Mesendoderm (in vitro differentiated cells): ENCODE measurements around the gene THSD4.

ENCODE experiments used
- DNase-seq: peaks from one replicate; pipeline ENCODE4 v3.0.0; 2013
- H2AK5ac ChIP-seq: 2 replicates; pipeline ENCODE4 v1.6.1; 2013; ENCODE audit warnings: low read length, inconsistent platforms
- H2BK120ac ChIP-seq: 2 replicates; pipeline ENCODE4 v1.6.1; 2013; ENCODE audit warnings: low read depth, mild to moderate bottlenecking, low read length, moderate library complexity, mixed read lengths
- H2BK15ac ChIP-seq: replicated peaks from 2 replicates; pipeline ENCODE4 v1.6.1; 2013; ENCODE audit warnings: low read depth, mild to moderate bottlenecking, moderate library complexity
- H2BK5ac ChIP-seq: 2 replicates; pipeline ENCODE4 v1.6.1; 2013; ENCODE audit warnings: low read length, inconsistent platforms
- H3K18ac ChIP-seq: 2 replicates; pipeline ENCODE4 v1.6.1; 2013; ENCODE audit warnings: mild to moderate bottlenecking, low read length, mixed read lengths
- H3K23ac ChIP-seq: one replicate; pipeline ENCODE4 v1.6.1; 2013; ENCODE audit warnings: low read length
- H3K27ac ChIP-seq: 2 replicates; pipeline ENCODE4 v1.5.1; 2013; ENCODE audit warnings: low read depth, mild to moderate bottlenecking, inconsistent platforms, low read length, moderate library complexity
- H3K27me3 ChIP-seq: 2 replicates; pipeline ENCODE4 v1.6.1; 2013; ENCODE audit warnings: low read length, control low read depth, mild to moderate bottlenecking, inconsistent platforms; ENCODE audit not compliant: insufficient read depth, poor library complexity
- H3K36me3 ChIP-seq: 2 replicates; pipeline ENCODE4 v1.6.1; 2013; ENCODE audit warnings: low read length, inconsistent platforms; ENCODE audit not compliant: control insufficient read depth, insufficient read depth
- H3K4ac ChIP-seq: one replicate; pipeline ENCODE4 v1.6.1; 2013; ENCODE audit warnings: low read depth, mild to moderate bottlenecking, low read length, moderate library complexity
- H3K4me1 ChIP-seq: 2 replicates; pipeline ENCODE4 v1.6.1; 2013; ENCODE audit warnings: low read depth, low read length, inconsistent platforms; ENCODE audit not compliant: control insufficient read depth
- H3K4me2 ChIP-seq: 2 replicates; pipeline ENCODE4 v1.6.1; 2013; ENCODE audit warnings: low read length
- H3K4me3 ChIP-seq: 2 replicates; pipeline ENCODE4 v1.5.1; 2013; ENCODE audit warnings: mild to moderate bottlenecking, low read length
- H3K56ac ChIP-seq: one replicate; pipeline ENCODE4 v1.6.1; 2013; ENCODE audit warnings: low read length
- H3K79me1 ChIP-seq: 2 replicates; pipeline ENCODE4 v1.6.1; 2013; ENCODE audit warnings: low read length, inconsistent platforms
- H3K79me2 ChIP-seq: 2 replicates; pipeline ENCODE4 v1.6.1; 2013; ENCODE audit warnings: mild to moderate bottlenecking, low read length; ENCODE audit not compliant: control insufficient read depth, insufficient read depth
- H3K9ac ChIP-seq: 2 replicates; pipeline ENCODE4 v1.6.1; 2013; ENCODE audit warnings: low read length, inconsistent platforms
- H4K5ac ChIP-seq: one replicate; pipeline ENCODE4 v1.6.1; 2013; ENCODE audit warnings: low read length
- H4K8ac ChIP-seq: one replicate; pipeline ENCODE4 v1.6.1; 2013; ENCODE audit warnings: low read depth, mild to moderate bottlenecking, control low read depth, low read length, moderate library complexity
- WGBS: extraction: QIAGEN DNeasy Blood & Tissue Kit; methylation state at CpG from one replicate; pipeline ENCODE4 v1.1.7; 2013; ENCODE audit warnings: low lambda C conversion rate, missing lambda C conversion rate; ENCODE audit not compliant: insufficient coverage; ENCODE audit errors: extremely low coverage; 5-methylcytosine and 5-hydroxymethylcytosine counted together

The THSD4 gene

DNA sequence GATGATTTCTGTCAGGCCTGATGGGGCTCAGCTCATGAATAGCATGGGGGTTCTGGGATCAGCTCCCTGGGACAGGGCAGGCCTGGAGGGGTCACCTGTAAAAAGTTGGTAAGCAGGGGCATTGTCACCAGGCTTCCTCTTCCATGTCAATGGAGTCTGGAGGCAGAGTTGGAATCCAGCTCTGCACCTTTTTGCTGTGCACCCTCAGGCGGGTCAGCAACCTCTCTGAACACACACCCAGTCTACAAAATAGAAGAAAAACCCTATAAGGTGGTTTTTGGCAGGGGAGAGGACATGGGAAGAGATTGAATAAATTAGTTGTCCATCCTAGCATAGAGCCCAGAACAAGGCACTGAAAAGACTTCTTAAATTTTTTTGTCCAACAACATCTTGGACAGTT, 617.9 kb downstream of the THSD4 start:
- Histone ChIP-seq H3K4ac (no peak overlapping the region), H3K27ac (no peak overlapping the region)
- no CpG with 5 or more reads among the region's 1 CpG for WGBS

DNA sequence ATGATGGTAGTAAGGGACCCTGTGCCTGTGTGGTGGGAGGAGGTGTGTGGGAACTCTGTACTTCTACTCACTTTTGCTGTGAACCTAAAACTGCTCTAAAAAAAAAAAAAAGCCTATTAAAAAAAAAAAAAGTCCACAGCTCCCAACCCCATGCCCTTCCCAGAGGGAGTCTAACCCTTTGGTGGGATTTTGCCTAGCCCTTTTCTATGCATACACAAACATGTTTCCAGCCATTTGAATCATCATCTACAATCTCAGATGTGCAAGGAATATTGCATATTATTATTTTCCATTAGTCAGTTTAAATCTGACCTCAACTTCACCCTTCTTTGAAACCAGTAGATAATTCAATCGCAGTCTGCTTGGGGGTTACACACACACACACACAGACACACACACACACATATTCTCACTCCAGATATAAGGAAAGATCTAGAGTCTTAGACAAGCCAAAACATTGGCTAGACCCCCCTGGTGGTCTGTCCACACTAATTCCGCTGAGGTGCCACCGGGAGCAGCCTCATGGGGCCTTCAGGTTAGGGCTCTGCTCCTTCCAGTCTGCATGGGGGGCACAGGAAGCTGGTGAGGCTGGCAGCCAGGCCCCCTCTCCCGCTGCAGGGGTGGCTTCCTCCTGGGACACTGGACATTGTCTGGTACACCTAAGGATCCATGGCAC, 619.6 kb downstream of the THSD4 start:
- H3K27ac ChIP-seq = no peak overlapping the region
- H3K79me1 ChIP-seq = no peaks in the 10 kb centered on the region
- no peaks in the 10 kb centered on the region for H3K36me3 ChIP-seq
- no peak for DNase-seq
- no peak overlapping the region for H3K18ac ChIP-seq
- H3K4ac ChIP-seq = no peak overlapping the region
- H3K4me2 ChIP-seq = no peak overlapping the region
- no peak overlapping the region for H3K56ac ChIP-seq
- WGBS = no CpG with 5 or more reads among the region's 4 CpGs
- H4K8ac ChIP-seq = no peak overlapping the region
- no peak overlapping the region for H2BK120ac ChIP-seq
- H3K4me3 ChIP-seq = no peak overlapping the region
- H3K9ac ChIP-seq = no peak overlapping the region
- H3K79me2 ChIP-seq = no peaks in the 10 kb centered on the region
- H4K5ac ChIP-seq = no peak overlapping the region
- no peak overlapping the region for H2BK15ac ChIP-seq
- H3K27me3 ChIP-seq = no peaks in the 10 kb centered on the region
- H3K23ac ChIP-seq = no peak overlapping the region
- no peak overlapping the region for H2AK5ac ChIP-seq
- H2BK5ac ChIP-seq = no peak overlapping the region
- no peaks in the 10 kb centered on the region for H3K4me1 ChIP-seq

More for the DNA sequence above, 617.9 kb downstream of the THSD4 start:
- no peaks in the 10 kb centered on the region for H3K79me1 ChIP-seq
- H3K4me2 ChIP-seq = no peak overlapping the region
- H2BK15ac ChIP-seq = no peak overlapping the region
- no peaks in the 10 kb centered on the region for H3K79me2 ChIP-seq
- no peaks in the 10 kb centered on the region for H3K36me3 ChIP-seq
- H3K4me3 ChIP-seq = no peak overlapping the region
- no peak overlapping the region for H4K8ac ChIP-seq
- no peak overlapping the region for H3K56ac ChIP-seq
- H2BK120ac ChIP-seq = no peak overlapping the region
- no peaks in the 10 kb centered on the region for H3K4me1 ChIP-seq
- no peaks in the 10 kb centered on the region for H3K27me3 ChIP-seq
- DNase-seq = no peak
- H2BK5ac ChIP-seq = no peak overlapping the region
- H3K23ac ChIP-seq = no peak overlapping the region
- H3K9ac ChIP-seq = no peak overlapping the region
- no peak overlapping the region for H4K5ac ChIP-seq
- H2AK5ac ChIP-seq = no peak overlapping the region
- H3K18ac ChIP-seq = no peak overlapping the region

DNA sequence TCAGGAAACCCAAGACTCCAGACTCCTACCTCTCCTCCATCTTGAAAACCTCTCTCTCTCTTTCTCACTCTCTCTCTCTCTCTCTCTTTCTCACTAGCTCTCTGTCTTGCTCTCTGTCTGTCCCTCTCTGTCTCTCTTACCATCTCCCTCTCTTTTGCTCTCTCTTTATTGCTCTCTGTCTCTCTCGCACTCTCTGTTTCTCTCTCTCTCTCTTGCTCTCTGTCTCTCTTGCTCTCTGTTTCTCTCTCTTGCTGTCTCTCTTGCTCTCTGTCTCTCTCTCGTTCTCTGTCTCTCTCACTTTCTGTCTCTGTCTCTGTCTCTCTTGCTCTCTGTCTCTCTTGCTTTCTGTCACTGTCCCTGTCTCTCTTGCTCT, 620.1 kb downstream of the THSD4 start:
- no peaks in the 10 kb centered on the region for H3K79me1 ChIP-seq
- H3K4me1 ChIP-seq = no peaks in the 10 kb centered on the region
- no peak overlapping the region for H2BK15ac ChIP-seq
- H2BK5ac ChIP-seq = no peak overlapping the region
- H2BK120ac ChIP-seq = no peak overlapping the region
- H3K79me2 ChIP-seq = no peaks in the 10 kb centered on the region
- no CpG with 5 or more reads among the region's 2 CpGs for whole genome bisulfite sequencing
- no peak overlapping the region for H3K56ac ChIP-seq
- no peaks in the 10 kb centered on the region for H3K36me3 ChIP-seq
- no peak overlapping the region for H2AK5ac ChIP-seq
- no peak overlapping the region for H3K27ac ChIP-seq
- no peak overlapping the region for H3K18ac ChIP-seq
- H3K27me3 ChIP-seq = no peaks in the 10 kb centered on the region
- H3K4ac ChIP-seq = no peak overlapping the region
- H4K8ac ChIP-seq = no peak overlapping the region
- no peak overlapping the region for H4K5ac ChIP-seq
- no peak overlapping the region for H3K4me3 ChIP-seq
- H3K23ac ChIP-seq = no peak overlapping the region
- no peak overlapping the region for H3K4me2 ChIP-seq
- no peak overlapping the region for H3K9ac ChIP-seq
- DNase-seq = no peak

DNA sequence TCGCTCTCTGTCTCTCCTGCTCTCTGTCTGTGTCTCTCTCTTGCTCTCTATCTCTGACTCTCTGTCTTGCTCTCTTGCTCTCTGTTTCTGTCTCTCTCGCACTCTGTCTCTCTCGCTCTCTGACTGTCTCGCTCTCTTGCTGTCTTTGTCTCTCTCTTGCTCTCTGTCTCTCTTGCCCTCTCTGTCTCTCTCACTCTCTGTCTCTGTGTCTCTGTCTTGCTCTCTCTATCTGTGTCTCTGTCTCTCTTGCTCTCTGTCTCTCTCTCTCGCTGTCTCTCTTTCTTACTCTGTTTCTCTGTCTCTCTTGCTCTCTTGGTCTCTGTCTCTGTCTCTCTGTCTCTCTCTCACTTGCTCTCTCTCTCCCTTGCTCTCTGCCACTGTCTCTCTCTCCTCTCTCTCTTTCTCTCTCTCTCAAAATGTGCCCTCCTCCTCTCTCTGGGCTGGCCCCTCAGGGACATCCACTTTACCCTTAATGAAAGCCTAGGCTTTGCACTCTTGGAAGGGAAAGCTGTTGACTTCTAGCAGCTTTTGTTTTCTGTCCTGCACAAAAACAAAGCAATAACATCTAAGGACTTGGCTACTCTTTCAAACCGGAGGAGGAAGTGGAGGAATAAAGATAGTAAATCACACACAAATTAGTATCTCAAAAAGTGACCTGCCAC, 621.1 kb downstream of the THSD4 start:
- H2AK5ac ChIP-seq = no peak overlapping the region
- no CpG with 5 or more reads among the region's 6 CpGs for WGBS
- H3K56ac ChIP-seq = no peak overlapping the region
- no peak overlapping the region for H3K4me2 ChIP-seq
- H2BK5ac ChIP-seq = no peak overlapping the region
- H3K36me3 ChIP-seq = no peaks in the 10 kb centered on the region
- H2BK120ac ChIP-seq = no peak overlapping the region
- no peak overlapping the region for H2BK15ac ChIP-seq
- no peaks in the 10 kb centered on the region for H3K79me1 ChIP-seq
- no peaks in the 10 kb centered on the region for H3K27me3 ChIP-seq
- H4K8ac ChIP-seq = no peak overlapping the region
- no peak overlapping the region for H3K4me3 ChIP-seq
- no peak overlapping the region for H3K9ac ChIP-seq
- no peak overlapping the region for H3K4ac ChIP-seq
- H3K18ac ChIP-seq = no peak overlapping the region
- no peaks in the 10 kb centered on the region for H3K4me1 ChIP-seq
- H3K79me2 ChIP-seq = no peaks in the 10 kb centered on the region
- H3K27ac ChIP-seq = no peak overlapping the region
- no peak for DNase-seq
- H4K5ac ChIP-seq = no peak overlapping the region
- no peak overlapping the region for H3K23ac ChIP-seq

DNA sequence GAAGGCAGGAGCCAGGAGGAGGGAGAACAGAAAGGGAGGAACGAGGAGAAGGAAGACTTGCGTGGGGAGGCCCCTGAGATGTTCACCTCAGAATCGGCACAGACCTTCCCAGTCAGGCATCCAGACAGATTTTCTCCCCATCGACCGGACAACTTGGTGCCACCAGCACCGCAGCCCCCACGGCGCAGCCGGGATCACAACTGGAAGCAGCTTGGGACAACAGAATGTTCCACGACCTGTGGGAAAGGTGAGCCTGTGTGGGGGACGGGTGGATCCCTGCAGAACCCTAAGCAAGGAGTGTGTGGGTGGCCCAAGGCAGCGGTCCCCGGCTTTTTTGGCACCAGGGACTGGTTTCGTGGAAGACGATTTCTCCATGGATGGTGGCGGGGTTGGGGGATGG, 622.5 kb downstream of the THSD4 start:
- Histone ChIP-seq H3K27ac (no peak overlapping the region), H2BK120ac (no peak overlapping the region), H3K56ac (no peak overlapping the region), H3K79me2 (no peaks in the 10 kb centered on the region), H3K27me3 (no peaks in the 10 kb centered on the region), H3K36me3 (no peaks in the 10 kb centered on the region), H2AK5ac (no peak overlapping the region), H4K8ac (no peak overlapping the region), H2BK15ac (no peak overlapping the region), H3K9ac (no peak overlapping the region), H3K4ac (no peak overlapping the region), H3K4me3 (no peak overlapping the region), H4K5ac (no peak overlapping the region), H3K79me1 (no peaks in the 10 kb centered on the region), H3K18ac (no peak overlapping the region), H3K4me2 (no peak overlapping the region), H3K4me1 (no peaks in the 10 kb centered on the region), H3K23ac (no peak overlapping the region), H2BK5ac (no peak overlapping the region)
- no CpG with 5 or more reads among the region's 16 CpGs for WGBS
- no peak for DNase-seq

DNA sequence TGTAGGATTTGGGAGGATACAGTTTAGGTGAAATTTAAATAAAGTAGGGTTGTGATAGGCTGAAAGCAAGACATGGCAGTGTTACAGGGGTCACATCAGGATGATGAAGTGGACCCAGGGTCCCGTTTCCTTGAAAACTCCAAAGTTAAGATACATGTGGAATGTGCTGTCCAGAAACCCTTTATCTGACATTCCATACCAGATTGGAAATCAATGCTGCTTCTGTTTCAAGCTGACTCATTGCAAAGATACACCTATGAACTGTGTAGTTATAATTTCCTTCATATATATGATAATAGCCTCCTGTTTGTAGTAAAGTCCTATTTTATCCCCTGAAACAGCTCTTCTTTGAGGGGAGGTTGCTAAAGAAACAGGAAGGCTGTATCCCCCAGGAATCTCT, 624.1 kb downstream of the THSD4 start:
- H3K79me1 ChIP-seq = no peaks in the 10 kb centered on the region
- no peak overlapping the region for H2BK5ac ChIP-seq
- H2AK5ac ChIP-seq = no peak overlapping the region
- WGBS = no CpG with 5 or more reads among the region's 1 CpG
- H3K4me2 ChIP-seq = no peak overlapping the region
- H2BK120ac ChIP-seq = no peak overlapping the region
- no peaks in the 10 kb centered on the region for H3K27me3 ChIP-seq
- H3K36me3 ChIP-seq = no peaks in the 10 kb centered on the region
- H3K18ac ChIP-seq = no peak overlapping the region
- H3K56ac ChIP-seq = no peak overlapping the region
- H4K8ac ChIP-seq = no peak overlapping the region
- no peak overlapping the region for H4K5ac ChIP-seq
- DNase-seq = no peak
- H3K4me3 ChIP-seq = no peak overlapping the region
- no peak overlapping the region for H2BK15ac ChIP-seq
- no peaks in the 10 kb centered on the region for H3K4me1 ChIP-seq
- no peak overlapping the region for H3K4ac ChIP-seq
- no peak overlapping the region for H3K9ac ChIP-seq
- H3K79me2 ChIP-seq = no peaks in the 10 kb centered on the region
- no peak overlapping the region for H3K27ac ChIP-seq
- H3K23ac ChIP-seq = no peak overlapping the region
